Measurements from ENCODE around the gene DHODH.
"Not testable (repeated sequence)": the region's sequence is repeated elsewhere in the genome, so short reads cannot be mapped to it uniquely, and the experiment has no call there.

Gene DHODH

DNA sequence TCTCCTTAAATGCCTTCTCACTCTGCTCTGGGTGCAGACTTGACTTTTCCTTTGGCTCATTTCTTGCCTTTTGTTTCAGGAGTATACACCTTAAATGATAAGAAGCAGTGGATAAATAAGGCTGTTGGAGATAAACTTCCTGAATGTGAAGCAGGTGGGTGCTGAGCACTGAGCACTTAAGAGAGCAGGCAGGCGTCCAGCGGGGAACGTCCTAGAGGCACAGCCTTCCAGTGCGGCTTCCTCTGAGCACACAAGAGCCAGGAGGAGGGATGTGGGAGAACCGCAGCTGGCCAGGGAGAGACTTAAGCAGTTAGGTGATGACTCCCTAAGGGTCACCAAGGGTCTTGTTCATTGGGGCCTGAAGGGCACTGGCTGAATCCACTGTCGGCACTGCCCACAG, 48.8 kb downstream of the DHODH start:
- DNase-seq, result not testable (repeated sequence)

GRCh38 chr16:72059060-72059459, 50.5 kb downstream of the DHODH start:
- not testable (repeated sequence) for DNase-seq

- no peak for DNase-seq
Observed at GRCh38 chr16:72060405-72060804, 51.9 kb downstream of the DHODH start.

GRCh38 chr16:72061564-72061963, 53.0 kb downstream of the DHODH start:
- DNase-seq, result no peak

DNA sequence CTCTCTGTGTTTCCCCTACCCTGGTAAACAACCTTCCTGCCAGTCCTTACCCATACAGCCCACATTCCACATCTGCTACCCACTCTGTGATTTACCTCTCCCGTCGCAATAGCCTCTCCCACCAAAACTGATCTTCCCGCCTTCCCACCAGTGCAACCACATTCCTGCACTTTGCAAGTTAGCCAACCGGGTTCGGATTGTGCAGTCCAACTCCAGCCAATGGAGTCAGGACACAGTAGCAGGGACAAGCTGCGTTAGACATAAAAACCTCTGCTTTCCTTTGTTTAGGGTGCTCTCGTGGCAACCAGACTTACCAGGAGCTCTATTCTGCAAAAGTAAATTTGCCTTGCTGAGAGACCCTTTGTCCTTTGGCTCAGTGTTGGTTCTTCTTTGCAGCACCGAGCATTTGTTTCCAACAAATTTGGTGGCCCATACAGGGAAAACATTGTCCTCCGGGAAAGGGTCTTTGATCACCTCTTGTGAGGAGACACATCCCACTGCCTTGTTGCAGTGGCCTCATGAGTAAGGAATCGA, 55.9 kb downstream of the DHODH start:
- DNase-seq, result no peak

DNA sequence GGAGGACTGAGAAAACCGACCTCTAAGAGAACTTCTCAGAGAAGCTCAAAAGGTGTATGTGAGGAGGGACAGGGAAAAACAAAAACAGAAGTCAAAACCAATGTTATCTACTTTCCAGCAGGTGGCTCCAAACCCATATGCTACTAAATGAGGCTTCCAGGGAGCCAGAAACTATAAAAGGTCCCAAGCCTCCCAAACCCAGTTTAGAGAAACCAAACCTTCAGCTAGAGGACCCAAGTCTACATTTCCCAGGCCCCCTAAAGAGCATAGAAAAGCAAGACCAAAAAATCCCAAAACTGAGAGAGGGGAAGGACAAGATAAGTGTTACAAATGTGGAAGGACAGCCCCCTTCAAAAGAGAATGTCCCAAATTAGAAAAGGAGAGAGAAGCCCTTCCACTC, 58.2 kb downstream of the DHODH start:
- no peak for DNase-seq

DNA sequence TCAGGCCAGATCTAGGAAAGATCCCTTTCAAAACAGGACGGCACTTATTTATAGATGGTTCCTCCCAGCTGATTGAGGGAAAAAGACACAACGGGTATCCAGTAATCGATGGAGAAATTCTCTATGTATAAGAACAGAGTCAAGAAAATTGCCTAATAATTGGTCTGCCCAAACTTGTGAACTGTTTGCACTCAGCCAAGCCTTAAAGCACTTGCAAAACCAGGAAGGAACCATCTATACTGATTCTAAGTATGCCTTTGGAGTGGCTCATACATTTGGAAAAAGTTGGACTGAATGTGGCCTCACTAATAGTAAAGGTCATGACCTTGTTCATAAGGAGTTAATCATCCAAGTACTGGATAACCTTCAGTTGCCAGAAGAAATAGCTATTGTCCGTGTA, 60.4 kb downstream of the DHODH start:
- DNase-seq, result no peak

DNA sequence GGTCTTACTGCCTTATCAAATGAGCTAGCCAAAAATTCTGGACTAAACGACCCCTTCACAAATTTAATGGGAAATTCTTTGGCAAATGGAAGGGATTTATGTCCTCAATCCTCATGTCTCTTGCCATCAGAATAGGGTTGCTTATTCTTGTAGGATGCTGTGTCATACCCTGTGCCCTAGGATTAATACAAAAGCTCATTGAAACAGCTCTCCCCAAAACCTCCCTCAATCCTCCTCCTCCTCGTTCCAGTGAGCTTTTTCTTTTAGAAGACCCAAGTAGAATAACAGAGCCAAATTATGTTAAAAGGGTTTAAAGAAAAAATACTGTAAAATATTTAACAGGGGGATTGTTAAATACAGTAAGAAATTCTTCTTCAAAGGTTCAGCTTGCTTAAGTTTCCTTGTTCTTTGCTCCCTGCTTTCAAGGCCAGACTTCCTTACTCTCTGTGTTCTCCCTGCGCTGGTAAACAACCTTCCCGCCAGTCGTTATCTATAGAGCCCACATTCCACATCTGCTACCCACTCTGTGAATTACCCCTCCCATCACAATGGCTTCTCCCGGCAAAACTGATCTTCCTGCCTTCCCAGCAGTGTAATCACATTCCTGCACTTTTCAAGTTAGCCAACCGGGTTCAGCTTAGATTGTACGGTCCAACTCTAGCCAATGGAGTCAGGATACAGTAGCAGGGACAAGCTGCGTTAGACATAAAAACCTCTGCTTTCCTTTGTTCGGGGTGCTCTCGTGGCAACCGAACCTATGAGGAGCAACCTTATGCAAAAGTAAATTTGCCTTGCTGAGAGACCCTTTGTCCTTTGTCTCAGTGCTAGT, 64.2 kb downstream of the DHODH start:
- no peak for DNase-seq

- DNase-seq, result no peak
Observed at GRCh38 chr16:72073560-72074230, 65.2 kb downstream of the DHODH start.

DNA sequence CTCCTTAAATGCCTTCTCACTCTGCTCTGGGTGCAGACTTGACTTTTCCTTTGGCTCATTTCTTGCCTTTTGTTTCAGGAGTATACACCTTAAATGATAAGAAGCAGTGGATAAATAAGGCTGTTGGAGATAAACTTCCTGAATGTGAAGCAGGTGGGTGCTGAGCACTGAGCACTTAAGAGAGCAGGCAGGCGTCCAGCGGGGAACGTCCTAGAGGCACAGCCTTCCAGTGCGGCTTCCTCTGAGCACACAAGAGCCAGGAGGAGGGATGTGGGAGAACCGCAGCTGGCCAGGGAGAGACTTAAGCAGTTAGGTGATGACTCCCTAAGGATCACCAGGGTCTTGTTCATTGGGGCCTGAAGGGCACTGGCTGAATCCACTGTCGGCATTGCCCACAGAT, 66.5 kb downstream of the DHODH start:
- not testable (repeated sequence) for DNase-seq
